T-helper 1 cell (primary cell): ENCODE data around the gene ANKRD31.

Source experiments
- DNase-seq, 5 donors: peaks; one replicate each; pipeline ENCODE4 v3.0.0-alpha.2; 2012 to 2020

The ANKRD31 gene

DNA sequence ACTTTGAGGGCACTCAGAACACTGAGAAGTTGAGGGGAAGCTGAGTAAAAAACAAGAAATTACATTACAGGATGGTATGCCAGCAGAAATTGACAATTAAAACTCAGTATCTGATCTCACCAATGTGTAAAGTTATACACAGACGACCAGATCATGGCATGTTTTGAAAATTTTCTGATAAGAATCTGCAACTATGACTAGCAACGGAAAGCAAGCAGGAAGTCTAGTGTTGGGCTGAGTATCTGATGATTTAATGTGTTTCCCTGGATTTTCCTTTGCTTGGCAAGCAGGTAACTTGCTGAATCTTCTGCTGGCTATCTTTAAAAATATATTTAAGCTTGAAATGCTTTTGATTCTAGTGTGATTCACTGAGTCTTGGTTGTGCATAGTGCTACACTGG, 179.1 kb downstream of the ANKRD31 start:
- DNase-seq = peak in 1 of 5 donors; percentile 35

DNA sequence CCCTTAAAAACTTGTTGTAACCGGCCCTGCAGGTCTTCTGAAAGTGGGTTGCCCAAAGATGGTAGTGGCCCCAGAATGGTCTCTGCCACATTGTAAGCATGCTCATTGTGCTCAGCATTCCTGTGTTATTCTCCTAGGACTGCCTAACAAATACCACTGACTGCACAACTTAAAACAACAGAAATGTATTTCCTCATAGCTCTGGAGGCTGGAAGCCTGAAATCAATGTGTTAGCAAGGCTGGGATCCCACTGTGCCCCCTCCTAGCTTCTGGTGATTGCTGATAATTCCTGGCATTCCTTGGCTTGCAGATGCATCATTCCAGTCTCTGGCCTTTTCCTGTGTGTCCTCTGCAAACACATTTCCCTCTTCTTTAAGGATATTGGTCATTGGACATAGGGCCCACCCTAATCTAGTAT, 180.9 kb downstream of the ANKRD31 start:
- no peak for DNase-seq

DNA sequence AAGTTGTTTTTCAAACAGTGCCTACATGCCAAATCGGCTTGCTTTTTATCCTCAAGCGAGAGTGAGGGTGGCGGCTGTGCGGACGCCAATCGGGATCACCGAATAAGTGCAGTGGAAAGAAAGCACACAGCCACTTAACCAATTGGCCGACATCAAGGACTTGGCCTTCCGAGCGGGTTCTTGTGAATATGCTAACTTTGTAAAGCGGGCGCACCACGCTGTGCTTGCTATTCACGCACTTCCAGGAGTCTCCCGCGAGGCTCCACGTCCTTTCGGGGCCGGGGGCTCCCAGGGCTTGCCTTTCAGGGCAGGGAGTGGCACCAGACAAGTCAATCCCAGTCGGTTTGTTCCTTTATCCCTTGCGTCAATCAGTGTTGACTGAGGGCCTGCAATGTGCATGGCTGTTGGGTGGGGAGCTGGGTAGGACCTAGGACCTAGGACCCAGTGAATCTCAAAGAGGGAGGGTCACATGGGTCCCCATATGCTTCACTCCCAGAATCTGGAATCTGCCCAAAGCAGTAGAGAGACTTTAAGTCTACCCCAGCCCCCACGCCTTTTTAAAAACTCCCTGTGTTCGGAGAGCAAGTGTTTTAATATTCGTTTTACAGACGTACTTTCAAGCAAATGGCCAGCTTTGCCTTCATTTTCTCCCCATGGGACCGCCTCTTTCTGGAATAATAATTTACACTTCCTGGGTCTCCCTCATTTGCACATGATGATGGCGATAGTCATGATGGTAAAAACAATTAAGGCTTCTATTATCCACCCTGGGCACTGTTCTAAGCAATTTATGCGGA, 182.3 kb downstream of the ANKRD31 start:
- no peak for DNase-seq

DNA sequence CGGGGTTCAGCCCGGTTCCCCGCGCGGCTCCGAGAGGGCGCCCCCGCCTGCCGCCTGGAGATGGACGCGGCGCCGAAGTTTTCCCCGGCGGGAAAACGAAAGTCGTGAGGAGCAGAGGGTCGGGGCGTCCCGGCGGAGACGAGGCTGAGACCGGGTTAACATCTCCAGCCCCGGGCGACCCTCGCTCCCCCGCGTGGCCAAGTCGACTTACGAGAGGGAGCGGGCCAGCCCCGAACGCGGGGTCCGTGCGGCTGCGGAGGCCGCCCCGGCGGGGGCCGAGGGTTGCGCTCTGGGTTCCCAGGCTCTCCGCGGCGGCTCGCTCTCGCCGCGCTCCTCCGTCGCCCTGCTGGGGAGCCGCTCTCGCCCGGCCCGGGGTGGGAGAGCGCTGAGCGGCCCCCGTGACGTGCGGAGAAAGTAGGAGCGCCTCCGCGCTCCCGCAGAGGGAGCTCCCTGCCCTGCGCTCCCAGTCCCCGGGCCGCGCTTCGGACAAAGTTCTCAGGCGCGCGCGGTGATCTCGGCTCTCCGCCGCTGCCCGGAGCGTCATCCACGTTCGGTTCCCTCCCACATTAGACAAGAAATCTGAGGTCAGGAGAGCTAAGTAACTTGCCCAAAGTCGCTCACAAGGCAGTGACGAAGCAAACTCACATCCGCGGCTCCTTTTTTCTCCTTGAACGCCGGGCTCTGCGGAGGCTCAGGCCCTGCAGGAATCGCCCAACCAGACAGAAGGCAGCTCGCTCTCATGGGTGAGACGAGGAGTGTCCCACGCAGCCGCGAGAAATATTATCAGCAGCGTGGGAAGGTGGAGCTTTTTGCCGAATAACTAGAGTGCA, 183.2 kb downstream of the ANKRD31 start:
- peak in 4 of 5 donors; percentile 25 to 65 (median 38) for DNase-seq

DNA sequence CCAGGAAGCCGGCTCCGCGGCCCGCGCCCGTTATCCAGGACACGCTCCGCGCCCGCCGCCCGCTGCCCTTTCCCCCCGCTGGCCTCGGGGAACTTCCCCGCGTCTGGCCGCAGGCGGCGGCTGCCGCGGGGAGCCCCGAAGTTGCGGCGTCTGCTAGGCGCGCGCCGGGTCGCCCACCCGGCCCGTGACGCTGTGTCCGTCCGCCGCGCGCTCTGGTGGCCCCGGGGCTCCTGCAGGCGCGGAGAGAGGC, 183.7 kb downstream of the ANKRD31 start:
- peak in 2 of 5 donors; percentile 8 to 39 for DNase-seq

DNA sequence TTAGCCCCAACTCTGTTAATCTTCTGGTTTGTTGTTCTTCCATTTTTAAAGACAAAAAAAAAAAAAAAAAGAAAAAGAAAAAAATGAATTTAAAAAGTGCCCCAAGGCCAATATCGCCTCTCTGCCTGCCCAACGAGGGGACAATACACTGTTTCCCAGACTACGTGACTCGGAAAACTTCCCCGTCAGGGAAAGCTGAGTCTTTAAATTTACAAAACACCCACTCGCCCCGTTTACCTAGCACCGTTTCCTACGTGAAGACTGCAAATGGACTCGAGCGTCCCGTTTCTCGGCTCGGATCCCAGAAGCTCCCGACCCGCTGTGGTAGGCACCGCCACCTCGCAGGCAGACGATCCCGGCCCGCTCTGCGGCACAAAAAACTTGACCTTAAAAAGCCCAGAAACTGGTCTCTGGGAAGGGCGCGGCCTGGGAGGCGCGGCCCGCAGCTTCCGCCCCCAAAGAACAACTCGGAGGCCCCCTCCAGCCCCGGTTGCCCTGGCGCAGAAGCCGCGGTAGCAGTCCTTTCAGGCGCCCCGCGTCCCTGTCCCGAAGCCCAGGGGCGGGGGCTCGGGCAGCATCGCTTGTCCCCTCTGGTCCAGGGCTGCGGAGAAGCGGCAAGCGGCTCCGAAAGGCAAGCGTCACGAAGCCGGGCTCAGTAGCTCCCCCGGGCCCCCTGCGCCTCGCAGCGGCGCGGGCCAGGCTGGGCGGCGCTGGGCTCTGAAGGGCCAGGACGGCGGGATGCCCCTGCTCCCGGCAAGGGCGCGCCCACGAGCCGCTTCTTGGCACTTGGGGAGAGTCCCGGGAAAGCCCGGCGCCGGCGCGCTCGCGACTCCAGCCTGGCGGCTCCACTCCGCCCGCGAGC, 184.3 kb downstream of the ANKRD31 start, which contains the start of gene GCNT4:
GCNT4 (minus strand) TSS at position 367 of the 862 bp plus-strand sequence. CDS start 22,521 bp downstream, outside the sequence.
- peak in 4 of 5 donors; percentile 20 to 39 (median 36) for DNase-seq

DNA sequence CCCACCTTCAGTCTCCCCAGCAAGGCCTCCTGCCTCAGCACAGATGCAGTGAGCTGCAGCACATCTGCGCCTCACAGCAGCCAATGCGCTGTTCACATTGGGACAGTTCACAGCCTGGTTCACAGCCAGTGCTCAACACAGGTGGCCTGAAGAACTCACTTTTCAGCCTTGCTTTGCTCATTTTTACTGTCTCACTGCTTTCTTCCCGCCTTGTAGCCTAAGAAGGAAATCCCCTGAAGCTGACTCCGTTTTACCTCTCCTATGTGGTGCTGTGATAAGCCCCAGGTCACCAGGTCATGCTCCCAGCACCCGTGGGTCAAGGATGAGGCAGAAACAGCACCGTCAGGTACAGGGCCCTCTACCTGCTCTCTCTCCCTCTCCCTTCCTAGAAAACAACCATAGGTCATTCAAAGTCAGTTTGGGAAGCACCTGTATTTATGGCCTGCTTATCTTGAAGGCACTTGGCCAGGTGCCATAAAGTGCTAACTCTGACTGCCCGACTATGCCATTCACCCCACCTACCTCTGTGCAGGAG, 185.4 kb downstream of the ANKRD31 start:
- peak in 3 of 5 donors; percentile 14 to 34 (median 29) for DNase-seq

DNA sequence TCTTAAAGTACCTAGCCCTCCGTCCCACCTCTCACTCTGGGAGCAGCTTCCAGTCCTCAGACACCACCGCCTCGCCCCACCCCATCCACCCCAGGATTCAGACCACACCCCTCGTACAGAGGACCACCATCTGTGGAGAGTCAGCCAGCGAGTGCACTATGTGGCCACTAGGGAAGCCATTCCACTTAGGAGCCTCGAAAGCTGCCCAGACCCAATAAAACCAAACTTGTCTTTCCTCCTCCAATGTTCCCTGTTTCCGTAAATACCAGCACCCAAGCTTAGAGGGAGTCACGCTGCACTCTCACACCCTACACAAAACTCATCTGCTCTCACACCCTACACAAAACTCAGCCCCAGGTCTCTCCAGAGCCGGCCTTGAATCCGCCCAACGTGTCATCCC, 186.3 kb downstream of the ANKRD31 start:
- peak in 2 of 5 donors; percentile 14 to 16 for DNase-seq

DNA sequence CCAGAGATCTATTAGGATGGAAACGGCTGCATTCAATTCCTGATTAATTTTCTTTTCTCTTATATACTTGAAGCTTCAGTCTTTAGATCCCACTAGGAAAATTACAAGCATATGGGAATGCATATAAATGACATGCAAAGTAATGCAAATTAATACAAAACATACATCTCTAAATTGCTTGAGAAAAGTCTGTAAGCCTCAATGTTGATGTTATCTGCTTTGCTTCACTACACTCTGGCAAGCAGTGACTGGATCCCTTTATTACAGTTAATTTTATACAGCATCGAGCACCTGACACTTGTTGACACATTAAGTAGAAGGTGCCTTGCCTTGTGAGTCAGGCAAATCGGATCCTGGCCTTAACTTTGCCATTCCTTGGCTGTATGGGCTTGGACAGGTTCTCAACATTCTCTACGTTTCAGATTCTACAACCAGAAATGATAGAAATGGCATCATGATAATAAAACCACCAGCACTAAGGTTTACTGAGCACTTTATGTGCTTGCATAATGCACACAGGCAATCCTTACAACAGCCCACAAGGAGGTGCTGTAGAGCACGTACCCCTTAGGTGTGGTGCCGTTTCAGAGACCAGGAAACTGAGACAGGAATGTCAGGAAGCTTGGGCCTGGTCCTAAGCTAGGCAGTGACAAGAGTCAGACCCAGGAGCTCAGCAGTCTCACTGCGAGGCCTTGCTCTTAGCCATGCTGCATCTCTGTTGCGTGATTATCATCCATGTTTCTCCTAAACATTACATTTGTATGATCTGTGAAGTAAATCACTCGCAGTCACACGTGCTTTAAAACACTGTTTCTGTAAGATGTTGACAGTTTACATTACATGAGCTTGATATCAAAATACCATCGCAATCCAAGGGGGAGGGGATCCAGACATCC, 187.0 kb downstream of the ANKRD31 start:
- peak in 4 of 5 donors; percentile 37 to 68 (median 54) for DNase-seq

DNA sequence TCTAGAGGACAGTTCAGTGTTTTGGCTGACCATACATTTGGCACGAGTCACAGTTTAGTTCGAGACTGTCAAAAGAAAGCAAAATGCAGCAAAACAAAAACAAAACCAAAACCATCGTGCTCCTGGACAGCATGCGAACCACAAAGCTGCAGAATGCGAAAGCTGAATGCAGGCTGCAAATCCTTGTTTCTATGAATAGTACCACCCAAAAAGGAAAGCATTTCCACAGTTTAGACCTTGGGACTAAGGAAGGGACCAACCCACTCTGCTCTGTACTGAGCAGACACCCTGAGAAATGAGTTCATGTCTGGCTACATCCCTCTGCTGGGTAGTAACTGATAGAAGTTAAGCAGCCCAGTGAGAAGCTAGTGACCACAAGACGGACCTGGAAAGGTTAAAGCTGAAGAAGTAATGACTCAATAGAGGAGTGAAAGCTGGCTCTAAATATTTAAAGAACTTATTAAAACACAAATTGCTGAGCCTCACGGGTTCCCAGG, 188.2 kb downstream of the ANKRD31 start:
- peak in 1 of 5 donors; percentile 29 for DNase-seq

DNA sequence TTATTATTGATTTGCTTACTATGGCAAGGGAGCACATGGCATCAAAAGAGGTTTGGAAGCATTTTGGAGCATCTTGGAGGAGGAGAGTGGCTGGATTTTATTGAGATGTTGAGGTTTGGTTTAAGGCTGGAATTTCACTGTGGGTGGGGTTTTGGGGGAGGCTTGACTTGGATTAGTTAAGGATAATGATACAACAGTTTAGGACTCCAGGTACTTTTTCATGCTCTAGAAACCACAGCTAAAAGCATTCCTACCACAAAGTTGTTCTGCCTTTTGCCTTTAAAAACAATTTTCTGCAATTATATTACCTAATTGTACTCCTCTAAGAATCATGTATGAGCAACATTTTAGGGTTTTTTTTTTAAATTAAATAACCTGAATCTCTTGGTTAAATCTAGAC, 189.3 kb downstream of the ANKRD31 start:
- DNase-seq = no peak

DNA sequence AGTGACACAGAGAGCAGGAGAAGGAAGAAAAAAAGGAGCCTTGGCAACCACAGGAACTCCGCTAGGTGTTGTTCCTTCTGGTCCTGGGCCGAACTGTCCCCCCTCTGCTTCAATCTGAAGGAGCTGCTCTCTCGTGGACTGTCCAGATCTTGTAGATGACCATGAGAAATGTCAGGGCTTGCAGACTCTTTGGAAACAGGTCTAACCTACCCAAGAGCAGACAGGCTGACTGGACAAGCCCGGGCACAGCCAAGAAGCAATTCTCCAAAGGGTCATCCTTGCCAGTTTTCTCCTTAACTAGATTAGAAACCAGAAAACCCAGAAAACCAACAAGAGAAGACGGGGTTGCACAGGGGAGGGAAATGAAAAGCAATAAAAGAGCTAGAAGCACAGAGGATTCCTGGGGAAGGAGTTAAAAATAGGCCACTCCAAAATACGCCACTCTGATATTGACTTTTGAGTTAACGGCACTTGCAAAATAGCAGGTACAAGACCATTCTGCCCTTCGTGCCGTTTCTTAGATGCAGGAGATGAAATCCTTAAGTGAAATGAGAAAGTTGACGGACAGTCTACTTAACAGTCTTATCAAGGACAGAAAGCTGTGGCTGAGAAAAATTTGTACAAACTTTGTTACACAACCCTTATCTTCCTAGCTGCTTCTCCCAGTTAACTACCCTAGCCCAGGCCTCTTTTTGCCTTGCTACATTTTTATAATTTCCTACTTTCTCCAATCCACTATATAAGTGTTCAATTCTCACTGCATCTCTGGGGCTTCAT, 190.1 kb downstream of the ANKRD31 start:
- no peak for DNase-seq

DNA sequence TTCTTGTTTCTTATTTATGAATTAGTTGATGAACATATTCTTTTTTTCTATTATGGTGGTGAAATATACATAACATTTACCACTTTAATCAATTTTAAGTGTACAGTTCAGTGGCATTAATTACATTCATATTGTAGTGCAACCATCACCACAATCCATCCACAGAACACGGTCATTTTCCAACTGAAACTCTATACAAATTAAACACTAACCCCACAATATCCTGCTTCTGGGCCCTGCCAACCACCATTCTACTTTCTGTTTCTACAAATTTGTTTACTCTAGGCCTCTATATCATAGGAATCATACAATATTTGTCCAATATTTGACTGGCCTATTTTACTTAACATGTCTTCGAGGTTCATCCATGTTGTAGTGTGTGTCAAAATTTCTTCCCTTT, 191.6 kb downstream of the ANKRD31 start:
- DNase-seq = peak in 1 of 5 donors; percentile 30

DNA sequence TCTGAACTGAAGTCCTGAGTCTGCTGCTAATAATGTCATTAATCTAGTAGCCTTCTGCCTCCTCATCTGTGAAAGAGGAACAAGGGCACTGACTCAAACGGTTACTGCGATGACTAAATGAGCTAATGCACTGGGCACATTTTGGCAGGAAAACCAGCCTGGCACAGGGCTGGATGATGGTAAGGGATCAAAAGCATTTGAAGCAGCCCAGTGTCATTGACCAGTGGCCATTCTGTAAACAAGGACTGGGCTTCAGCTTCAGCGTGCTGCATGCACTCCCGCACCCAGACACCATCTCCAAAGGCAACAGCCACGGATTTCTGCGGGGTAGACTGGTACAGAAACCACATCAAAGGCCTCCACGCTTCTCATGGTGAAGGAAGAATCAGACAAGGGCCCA, 192.3 kb downstream of the ANKRD31 start:
- no peak for DNase-seq

DNA sequence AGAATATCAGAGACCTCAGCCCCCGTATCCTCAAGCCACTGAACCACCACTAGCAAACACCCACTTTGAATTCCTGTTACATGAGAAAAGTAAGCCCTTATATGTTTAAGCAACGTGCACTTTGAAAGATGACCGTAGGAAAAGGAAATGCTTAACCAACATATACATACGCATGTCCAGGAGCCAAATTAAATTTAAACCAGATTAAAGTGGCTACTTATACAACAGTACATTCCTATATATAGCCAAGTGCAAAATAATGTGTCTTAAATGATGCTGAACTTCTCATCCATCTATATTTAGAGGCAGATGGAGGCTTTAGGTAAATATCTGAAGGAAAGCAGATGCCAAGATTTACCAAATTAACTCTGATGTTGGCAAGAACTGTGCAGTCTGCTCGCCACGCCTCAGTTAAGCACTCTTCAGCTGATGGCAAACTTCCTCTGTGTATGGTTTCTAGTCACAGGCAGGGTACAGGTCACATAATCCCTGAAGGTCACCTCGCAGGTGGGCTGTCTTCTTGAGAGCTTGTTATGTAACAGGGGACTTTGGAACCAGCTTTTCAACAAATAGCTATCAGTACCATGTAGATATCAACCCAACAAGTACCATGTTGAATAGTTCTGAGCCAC, 192.9 kb downstream of the ANKRD31 start:
- DNase-seq = no peak

DNA sequence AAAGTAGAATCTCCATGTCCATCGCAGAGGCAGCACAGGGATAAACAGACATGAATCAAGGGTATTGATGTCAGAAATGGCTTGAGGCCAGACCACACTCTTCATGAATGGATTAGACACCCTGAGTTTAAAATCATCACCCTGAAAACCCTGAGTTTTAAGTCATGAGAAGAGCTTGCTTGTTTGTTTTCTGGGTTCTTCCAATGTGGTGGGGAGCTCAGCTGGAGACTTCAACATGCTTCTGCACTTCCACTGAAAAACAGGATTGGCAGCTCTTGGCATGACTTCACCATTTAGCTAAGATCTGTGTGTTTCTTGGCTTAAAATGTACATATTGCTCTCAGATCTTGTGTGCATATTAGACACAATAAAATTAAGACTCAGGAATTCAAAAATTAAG, 194.2 kb downstream of the ANKRD31 start:
- no peak for DNase-seq

DNA sequence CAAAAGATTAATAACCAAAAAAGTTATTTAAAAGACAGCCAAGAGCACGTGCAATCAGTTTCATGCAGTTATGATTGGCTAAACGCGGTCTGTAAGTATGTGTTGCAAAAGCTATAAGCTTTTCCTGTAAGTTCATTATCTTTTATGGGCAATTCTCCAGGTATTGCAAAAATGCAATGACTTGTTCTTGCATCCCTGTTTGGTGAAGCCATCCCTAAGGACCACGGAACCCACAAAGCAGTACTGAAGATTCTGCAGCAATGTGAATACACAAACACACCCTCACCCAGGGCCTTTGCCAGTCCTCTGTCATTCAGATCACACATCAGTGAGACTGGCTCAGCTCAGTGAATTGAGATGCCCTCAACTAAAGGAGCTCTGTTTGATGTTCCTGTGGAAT, 195.7 kb downstream of the ANKRD31 start:
- no peak for DNase-seq

DNA sequence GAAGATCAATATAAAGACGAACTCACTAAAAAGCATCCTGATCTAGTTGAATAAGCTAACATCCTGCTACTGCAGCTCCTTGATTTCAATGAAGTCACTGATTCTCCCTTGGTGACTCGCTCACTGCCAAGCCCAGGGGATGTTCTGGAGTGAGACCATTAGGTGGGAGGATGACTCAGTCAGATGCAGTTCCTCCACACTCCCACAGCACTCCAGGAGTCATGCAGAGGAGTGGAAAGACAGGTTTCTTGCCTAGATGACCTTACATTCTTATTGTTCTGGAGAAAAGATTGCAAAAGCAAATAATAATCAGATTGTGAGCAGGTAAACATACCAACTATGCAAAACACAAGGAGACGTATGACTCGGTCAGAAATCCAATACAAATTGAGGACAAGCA, 199.6 kb downstream of the ANKRD31 start:
- DNase-seq = no peak

DNA sequence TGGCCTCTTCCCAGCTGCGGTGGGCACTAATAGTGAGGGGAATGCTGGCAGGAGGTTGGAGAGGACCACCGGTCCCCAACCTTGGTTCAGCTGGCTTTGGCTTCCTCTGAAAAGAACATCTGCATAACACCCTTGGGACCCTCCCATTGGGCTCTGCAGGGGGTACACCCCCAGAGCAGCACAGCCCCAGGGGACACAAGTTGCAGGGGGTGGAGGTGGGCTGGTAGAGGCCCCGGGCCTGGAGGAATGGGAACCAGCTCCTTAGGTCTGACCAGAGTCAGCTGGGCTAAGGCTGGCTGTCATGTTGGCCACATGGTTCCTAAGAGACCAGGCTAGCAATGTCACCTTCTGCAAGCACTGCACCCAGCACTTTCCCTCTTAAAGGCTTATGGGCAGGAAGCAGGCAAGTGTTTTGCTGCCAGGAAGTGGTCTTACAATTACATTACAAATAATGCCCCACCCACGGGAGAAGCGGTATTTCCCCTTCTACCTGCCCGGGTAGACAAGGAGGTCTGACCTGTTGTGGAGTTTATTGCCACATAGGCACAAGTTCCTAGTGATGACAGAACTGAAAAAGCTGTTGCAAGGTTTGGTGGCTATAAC, 202.4 kb downstream of the ANKRD31 start:
- DNase-seq = peak in 2 of 5 donors; percentile 17 to 68

DNA sequence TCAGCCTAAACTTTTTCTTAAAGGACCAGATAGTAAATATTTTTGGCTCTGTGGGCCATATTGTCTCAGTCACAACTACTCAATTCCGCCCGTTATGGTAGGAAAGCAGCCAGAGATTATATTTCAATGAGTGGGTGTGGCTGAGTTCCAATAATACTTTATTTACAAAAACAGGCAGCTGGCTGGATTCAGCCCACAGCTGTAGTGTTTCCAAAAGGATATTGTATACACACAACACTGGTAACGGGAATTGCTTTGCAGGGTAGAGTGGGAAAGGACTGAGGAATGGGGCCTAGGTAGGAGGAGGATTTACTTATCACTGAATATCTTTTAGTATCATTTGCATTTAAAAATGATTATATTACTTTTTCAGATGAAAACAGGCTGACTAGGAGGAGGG, 205.3 kb downstream of the ANKRD31 start:
- DNase-seq = no peak
